Measurements from ENCODE around the gene TSPO. TPM values are rescaled to one million over a fixed set of nuclear protein-coding genes. Genes with fewer than 3 reads are reported as not detected.

The TSPO gene
- total and polyA plus RNA-seq, 2 experiments from 2014 or later: 34.6 to 44.7 TPM

DNA sequence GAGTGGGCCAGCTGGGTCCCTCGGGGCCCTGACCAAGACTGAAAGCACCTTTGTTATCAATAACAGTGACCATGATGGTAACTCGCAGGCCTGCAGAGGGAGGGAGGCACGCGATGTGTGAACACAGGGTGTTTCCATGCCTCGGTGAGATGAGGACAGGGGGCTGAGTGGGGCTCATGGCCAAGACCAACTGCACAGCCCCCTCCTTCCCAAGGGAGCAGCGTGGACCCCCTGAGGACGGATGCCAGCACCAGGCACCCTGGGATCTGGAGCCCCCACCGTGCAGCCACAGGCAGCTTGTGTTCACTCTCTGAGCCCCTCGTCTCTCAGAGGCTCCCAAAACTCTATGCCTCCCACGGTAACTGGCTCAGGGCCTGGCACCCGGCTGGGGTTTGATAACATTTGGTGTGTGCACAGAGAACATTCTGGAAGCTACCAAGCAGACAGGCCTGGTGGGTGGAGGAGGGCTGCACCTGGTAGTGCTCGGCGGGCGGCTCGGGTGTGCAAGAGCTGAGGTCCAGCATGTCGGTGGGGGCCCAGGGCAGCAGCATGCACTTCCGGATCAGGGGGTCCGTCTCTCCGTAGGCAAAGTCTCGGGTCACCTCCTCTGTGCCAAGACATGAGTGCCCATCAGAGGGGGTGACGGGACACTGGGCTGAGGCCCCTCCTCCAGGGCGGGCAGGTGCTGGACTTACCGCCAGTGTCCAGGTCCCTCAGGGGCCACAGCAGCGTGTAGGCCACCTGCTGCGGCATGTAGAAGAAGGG is 28.0 kb downstream of the TSPO start (continued):
- TF ChIP-seq, protein P1, sequence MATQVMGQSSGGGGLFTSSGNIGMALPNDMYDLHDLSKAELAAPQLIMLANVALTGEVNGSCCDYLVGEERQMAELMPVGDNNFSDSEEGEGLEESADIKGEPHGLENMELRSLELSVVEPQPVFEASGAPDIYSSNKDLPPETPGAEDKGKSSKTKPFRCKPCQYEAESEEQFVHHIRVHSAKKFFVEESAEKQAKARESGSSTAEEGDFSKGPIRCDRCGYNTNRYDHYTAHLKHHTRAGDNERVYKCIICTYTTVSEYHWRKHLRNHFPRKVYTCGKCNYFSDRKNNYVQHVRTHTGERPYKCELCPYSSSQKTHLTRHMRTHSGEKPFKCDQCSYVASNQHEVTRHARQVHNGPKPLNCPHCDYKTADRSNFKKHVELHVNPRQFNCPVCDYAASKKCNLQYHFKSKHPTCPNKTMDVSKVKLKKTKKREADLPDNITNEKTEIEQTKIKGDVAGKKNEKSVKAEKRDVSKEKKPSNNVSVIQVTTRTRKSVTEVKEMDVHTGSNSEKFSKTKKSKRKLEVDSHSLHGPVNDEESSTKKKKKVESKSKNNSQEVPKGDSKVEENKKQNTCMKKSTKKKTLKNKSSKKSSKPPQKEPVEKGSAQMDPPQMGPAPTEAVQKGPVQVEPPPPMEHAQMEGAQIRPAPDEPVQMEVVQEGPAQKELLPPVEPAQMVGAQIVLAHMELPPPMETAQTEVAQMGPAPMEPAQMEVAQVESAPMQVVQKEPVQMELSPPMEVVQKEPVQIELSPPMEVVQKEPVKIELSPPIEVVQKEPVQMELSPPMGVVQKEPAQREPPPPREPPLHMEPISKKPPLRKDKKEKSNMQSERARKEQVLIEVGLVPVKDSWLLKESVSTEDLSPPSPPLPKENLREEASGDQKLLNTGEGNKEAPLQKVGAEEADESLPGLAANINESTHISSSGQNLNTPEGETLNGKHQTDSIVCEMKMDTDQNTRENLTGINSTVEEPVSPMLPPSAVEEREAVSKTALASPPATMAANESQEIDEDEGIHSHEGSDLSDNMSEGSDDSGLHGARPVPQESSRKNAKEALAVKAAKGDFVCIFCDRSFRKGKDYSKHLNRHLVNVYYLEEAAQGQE (IDR thresholded peaks at IDR 0.05; ENCODE audit: unreplicated experiment): no peak
- no peak for TF ChIP-seq CREB1 (CRISPR knock-in tag; IDR thresholded peaks at IDR 0.05; ENCODE audit: low read depth)
- TF ChIP-seq, protein P2, sequence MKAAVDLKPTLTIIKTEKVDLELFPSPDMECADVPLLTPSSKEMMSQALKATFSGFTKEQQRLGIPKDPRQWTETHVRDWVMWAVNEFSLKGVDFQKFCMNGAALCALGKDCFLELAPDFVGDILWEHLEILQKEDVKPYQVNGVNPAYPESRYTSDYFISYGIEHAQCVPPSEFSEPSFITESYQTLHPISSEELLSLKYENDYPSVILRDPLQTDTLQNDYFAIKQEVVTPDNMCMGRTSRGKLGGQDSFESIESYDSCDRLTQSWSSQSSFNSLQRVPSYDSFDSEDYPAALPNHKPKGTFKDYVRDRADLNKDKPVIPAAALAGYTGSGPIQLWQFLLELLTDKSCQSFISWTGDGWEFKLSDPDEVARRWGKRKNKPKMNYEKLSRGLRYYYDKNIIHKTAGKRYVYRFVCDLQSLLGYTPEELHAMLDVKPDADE (IDR thresholded peaks at IDR 0.05): no peak

DNA sequence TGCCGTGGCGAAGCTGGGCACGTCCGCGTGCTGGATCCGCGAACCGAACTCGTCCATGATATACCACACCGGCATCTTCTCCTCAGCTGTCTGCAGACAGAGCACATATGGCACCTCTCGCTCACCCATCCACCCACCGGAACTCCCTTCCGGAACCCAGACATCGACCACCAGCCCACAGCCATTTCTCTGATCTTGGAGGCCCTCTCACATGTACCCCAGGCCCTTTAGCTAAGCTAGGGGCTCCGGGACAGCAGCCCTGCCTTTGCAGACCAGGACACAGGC is 28.5 kb downstream of the TSPO start:
- H3K4me1 ChIP-seq (ENCODE audit: insufficient read depth): no peaks in the 10 kb centered on the region
- peaks cover 18% of the 10 kb centered on the region for H3K79me2 ChIP-seq (replicated peaks; ENCODE audit: insufficient read depth)
- Mint-ChIP-seq H3K27ac (no peak overlapping the region), H3K4me3 (no peak overlapping the region), H3K27me3 (ENCODE audit: insufficient read depth, low read depth, poor library complexity) (peaks cover 8% of the 10 kb centered on the region), H3K36me3 (ENCODE audit: low read depth) (peaks cover 66% of the 10 kb centered on the region), H3K9me3 (no peaks in the 10 kb centered on the region; the same call in 2 of the 3 replicates), H3K4me1 (peaks cover 10% of the 10 kb centered on the region)
- H3K27me3 ChIP-seq (ENCODE audit: insufficient read depth): no peaks in the 10 kb centered on the region
- H3K9me2 ChIP-seq (ENCODE audit: insufficient read depth): no peaks in the 10 kb centered on the region
- H3F3A ChIP-seq (replicated peaks; ENCODE audit: low read depth): no peaks in the 10 kb centered on the region
- H2AFZ ChIP-seq: no peak overlapping the region
- no peaks in the 10 kb centered on the region; the same call in 1 of the 2 replicates for H3K36me3 ChIP-seq (ENCODE audit: insufficient read depth)
- H4K20me1 ChIP-seq (replicated peaks; ENCODE audit: insufficient read depth): peaks cover 11% of the 10 kb centered on the region
- no peak overlapping the region for H3K4me2 ChIP-seq
- no peak overlapping the region for H3K27ac ChIP-seq (ENCODE audit: low read depth)
- no peak overlapping the region for H3K4me3 ChIP-seq
- ATAC-seq: no peak
- DNase-seq (ENCODE audit: low spot score): no peak
- TF ChIP-seq CREB1 (CRISPR knock-in tag; IDR thresholded peaks at IDR 0.05; ENCODE audit: low read depth) (no peak), EZH2 (IDR thresholded peaks at IDR 0.05; ENCODE audit: low read depth, unreplicated experiment) (no peak), ZNF331 (CRISPR knock-in tag; IDR thresholded peaks at IDR 0.05; ENCODE audit: low read depth) (no peak), STAT1 (IDR thresholded peaks at IDR 0.05; ENCODE audit: unreplicated experiment) (no peak)
- TF ChIP-seq, protein P3, sequence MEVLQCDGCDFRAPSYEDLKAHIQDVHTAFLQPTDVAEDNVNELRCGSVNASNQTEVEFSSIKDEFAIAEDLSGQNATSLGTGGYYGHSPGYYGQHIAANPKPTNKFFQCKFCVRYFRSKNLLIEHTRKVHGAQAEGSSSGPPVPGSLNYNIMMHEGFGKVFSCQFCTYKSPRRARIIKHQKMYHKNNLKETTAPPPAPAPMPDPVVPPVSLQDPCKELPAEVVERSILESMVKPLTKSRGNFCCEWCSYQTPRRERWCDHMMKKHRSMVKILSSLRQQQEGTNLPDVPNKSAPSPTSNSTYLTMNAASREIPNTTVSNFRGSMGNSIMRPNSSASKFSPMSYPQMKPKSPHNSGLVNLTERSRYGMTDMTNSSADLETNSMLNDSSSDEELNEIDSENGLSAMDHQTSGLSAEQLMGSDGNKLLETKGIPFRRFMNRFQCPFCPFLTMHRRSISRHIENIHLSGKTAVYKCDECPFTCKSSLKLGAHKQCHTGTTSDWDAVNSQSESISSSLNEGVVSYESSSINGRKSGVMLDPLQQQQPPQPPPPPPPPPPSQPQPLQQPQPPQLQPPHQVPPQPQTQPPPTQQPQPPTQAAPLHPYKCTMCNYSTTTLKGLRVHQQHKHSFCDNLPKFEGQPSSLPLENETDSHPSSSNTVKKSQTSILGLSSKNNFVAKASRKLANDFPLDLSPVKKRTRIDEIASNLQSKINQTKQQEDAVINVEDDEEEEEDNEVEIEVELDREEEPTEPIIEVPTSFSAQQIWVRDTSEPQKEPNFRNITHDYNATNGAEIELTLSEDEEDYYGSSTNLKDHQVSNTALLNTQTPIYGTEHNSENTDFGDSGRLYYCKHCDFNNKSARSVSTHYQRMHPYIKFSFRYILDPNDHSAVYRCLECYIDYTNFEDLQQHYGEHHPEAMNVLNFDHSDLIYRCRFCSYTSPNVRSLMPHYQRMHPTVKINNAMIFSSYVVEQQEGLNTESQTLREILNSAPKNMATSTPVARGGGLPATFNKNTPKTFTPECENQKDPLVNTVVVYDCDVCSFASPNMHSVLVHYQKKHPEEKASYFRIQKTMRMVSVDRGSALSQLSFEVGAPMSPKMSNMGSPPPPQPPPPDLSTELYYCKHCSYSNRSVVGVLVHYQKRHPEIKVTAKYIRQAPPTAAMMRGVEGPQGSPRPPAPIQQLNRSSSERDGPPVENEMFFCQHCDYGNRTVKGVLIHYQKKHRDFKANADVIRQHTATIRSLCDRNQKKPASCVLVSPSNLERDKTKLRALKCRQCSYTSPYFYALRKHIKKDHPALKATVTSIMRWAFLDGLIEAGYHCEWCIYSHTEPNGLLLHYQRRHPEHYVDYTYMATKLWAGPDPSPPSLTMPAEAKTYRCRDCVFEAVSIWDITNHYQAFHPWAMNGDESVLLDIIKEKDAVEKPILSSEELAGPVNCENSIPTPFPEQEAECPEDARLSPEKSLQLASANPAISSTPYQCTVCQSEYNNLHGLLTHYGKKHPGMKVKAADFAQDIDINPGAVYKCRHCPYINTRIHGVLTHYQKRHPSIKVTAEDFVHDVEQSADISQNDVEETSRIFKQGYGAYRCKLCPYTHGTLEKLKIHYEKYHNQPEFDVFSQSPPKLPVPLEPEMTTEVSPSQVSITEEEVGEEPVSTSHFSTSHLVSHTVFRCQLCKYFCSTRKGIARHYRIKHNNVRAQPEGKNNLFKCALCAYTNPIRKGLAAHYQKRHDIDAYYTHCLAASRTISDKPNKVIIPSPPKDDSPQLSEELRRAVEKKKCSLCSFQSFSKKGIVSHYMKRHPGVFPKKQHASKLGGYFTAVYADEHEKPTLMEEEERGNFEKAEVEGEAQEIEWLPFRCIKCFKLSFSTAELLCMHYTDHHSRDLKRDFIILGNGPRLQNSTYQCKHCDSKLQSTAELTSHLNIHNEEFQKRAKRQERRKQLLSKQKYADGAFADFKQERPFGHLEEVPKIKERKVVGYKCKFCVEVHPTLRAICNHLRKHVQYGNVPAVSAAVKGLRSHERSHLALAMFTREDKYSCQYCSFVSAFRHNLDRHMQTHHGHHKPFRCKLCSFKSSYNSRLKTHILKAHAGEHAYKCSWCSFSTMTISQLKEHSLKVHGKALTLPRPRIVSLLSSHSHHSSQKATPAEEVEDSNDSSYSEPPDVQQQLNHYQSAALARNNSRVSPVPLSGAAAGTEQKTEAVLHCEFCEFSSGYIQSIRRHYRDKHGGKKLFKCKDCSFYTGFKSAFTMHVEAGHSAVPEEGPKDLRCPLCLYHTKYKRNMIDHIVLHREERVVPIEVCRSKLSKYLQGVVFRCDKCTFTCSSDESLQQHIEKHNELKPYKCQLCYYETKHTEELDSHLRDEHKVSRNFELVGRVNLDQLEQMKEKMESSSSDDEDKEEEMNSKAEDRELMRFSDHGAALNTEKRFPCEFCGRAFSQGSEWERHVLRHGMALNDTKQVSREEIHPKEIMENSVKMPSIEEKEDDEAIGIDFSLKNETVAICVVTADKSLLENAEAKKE (CRISPR knock-in tag; IDR thresholded peaks at IDR 0.05): no peak
- TF ChIP-seq, protein P4, sequence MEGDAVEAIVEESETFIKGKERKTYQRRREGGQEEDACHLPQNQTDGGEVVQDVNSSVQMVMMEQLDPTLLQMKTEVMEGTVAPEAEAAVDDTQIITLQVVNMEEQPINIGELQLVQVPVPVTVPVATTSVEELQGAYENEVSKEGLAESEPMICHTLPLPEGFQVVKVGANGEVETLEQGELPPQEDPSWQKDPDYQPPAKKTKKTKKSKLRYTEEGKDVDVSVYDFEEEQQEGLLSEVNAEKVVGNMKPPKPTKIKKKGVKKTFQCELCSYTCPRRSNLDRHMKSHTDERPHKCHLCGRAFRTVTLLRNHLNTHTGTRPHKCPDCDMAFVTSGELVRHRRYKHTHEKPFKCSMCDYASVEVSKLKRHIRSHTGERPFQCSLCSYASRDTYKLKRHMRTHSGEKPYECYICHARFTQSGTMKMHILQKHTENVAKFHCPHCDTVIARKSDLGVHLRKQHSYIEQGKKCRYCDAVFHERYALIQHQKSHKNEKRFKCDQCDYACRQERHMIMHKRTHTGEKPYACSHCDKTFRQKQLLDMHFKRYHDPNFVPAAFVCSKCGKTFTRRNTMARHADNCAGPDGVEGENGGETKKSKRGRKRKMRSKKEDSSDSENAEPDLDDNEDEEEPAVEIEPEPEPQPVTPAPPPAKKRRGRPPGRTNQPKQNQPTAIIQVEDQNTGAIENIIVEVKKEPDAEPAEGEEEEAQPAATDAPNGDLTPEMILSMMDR (conservative IDR thresholded peaks at IDR 0.05; ENCODE audit: low read depth in 2 of 2): no peak
- TF ChIP-seq, protein P2 (IDR thresholded peaks at IDR 0.05): no peak
